HepG2 (cell line): ENCODE measurements around the gene KIR2DL1. TPM values are rescaled to one million over a fixed set of nuclear protein-coding genes. Genes with fewer than 3 reads are reported as not detected.
A peak's percentile ranks its signal among the peaks of the same experiment; 100 is the strongest.
"Not testable (repeated sequence)": the region's sequence is repeated elsewhere in the genome, so short reads cannot be mapped to it uniquely, and the experiment has no call there.

Experiments used
- ATAC-seq: fragments of 200-7000 bp; cut with Tn5 transposase; 3 replicates; pipeline ENCODE4 v1.9.1; 2020; ENCODE audit warnings: mild to moderate bottlenecking, moderate library complexity
- BruUV-seq: library from RNA; stranded (reverse); fragments of 400-500 nt; replicated peaks from 2 replicates; lab custom pipeline; 2021; lab: Mats Ljungman, UMichigan
- CTCF ChIA-PET: fragments of 300-600 bp; formaldehyde crosslinking; extraction: SDS; loops from one replicate; lab custom pipeline; 2021; ENCODE audit warnings: low total read pairs, inconsistent platforms, low intra/inter-chr PET ratio; lab: Yijun Ruan, JAX
- POLR2A ChIA-PET: fragments of 350-600 bp; sonication (Branson Sonifier 250); formaldehyde crosslinking; loops from one replicate; lab custom pipeline; 2020; ENCODE audit warnings: antibody characterized with exemption, inconsistent platforms; lab: Yijun Ruan, JAX
- DNase-seq: peaks from one replicate; pipeline ENCODE4 v3.0.0-alpha.2; 2015; ENCODE audit warnings: low spot score
- FAIRE-seq: peaks from 3 replicates; lab custom pipeline; 2011; peaks lifted over from hg19 to GRCh38; lab: Jason Lieb, UNC
- H2AFZ ChIP-seq: one replicate; pipeline ENCODE4 v1.6.1; 2011; ENCODE audit warnings: low read length, inconsistent platforms
- H3K27ac ChIP-seq: fragments of 300-600 bp; 3 replicates; pipeline ENCODE4 v1.8.0; 2011; ENCODE audit warnings: mixed run types, mild to moderate bottlenecking, mixed read lengths, low read length, inconsistent platforms; ENCODE audit not compliant: insufficient read depth; ENCODE audit errors: extremely low read length
- H3K27me3 ChIP-seq, 2 experiments: fragments of 200-600 bp in 1 of 2; 2 replicates in 1 of 2; 3 replicates in 1 of 2; pipeline versions ENCODE4 v1.6.0 to v1.8.0; 2011; ENCODE audit warnings: low read length in 2 of 2, mild to moderate bottlenecking in 2 of 2, moderate library complexity in 2 of 2, inconsistent platforms in 1 of 2; ENCODE audit not compliant: insufficient read depth in 2 of 2, control insufficient read depth in 1 of 2
- H3K36me3 ChIP-seq, 2 experiments: fragments of 200-600 bp in 1 of 2; replicated peaks in 1 of 2; 2 replicates in 1 of 2; 3 replicates in 1 of 2; pipeline versions ENCODE4 v1.5.1 to v1.8.0; 2011; ENCODE audit warnings: low read length in 2 of 2, inconsistent platforms in 1 of 2; ENCODE audit not compliant: insufficient read depth in 2 of 2, control insufficient read depth in 1 of 2
- H3K4me1 ChIP-seq: 2 replicates; pipeline ENCODE4 v1.5.1; 2012; ENCODE audit warnings: low read length, inconsistent platforms; ENCODE audit not compliant: insufficient read depth
- H3K4me2 ChIP-seq: 2 replicates; pipeline ENCODE4 v1.6.0; 2011; ENCODE audit warnings: low read depth, low read length, inconsistent platforms
- H3K4me3 ChIP-seq, 3 experiments: fragments of 200-600 bp in 1 of 3; sonication (generic), shearing (Covaris generic) in 1 of 3; replicated peaks in 1 of 3; 2 replicates each; pipeline ENCODE4 v1.5.1; 2011 to 2016; ENCODE audit warnings: low read length in 3 of 3, inconsistent platforms in 2 of 3, low read depth in 2 of 3, mild to moderate bottlenecking in 2 of 3, control low read depth in 1 of 3, mixed read lengths in 1 of 3; ENCODE audit not compliant: insufficient read depth in 1 of 3
- H3K79me2 ChIP-seq: one replicate; pipeline ENCODE4 v1.6.1; 2011; ENCODE audit warnings: low read length, inconsistent platforms; ENCODE audit not compliant: insufficient read depth
- H3K9ac ChIP-seq: 2 replicates; pipeline ENCODE4 v1.6.0; 2011; ENCODE audit warnings: mild to moderate bottlenecking, low read depth, low read length, inconsistent platforms; ENCODE audit not compliant: insufficient read depth
- H3K9me3 ChIP-seq: 2 replicates; pipeline ENCODE4 v1.5.1; 2012; ENCODE audit warnings: mild to moderate bottlenecking, low read length
- H4K20me1 ChIP-seq: 2 replicates; pipeline ENCODE4 v1.6.0; 2011; ENCODE audit warnings: inconsistent platforms, mild to moderate bottlenecking, low read length, moderate library complexity; ENCODE audit not compliant: insufficient read depth
- FOSL2 ChIP-seq: sonication (generic); formaldehyde crosslinking; IDR thresholded peaks from 2 replicates; pipeline ENCODE4 v1.4.0; 2020; ENCODE audit warnings: missing genetic modification reagents
- WGBS: methylation state at CpG from one replicate; pipeline ENCODE4 v1.1.6; 2017; ENCODE audit warnings: low lambda C conversion rate; 5-methylcytosine and 5-hydroxymethylcytosine counted together
- in situ Hi-C: cut with HindIII; loops from 2 replicates; pipeline ENCODE4 v1.10.0; 2017; ENCODE audit warnings: low pct_unique_long_range_greater_than_20kb; ENCODE audit not compliant: extremely low pct_ligation_motif_present
- intact Hi-C: fragments of 100-400 bp; cut with micrococcal nuclease; formaldehyde crosslinking; loops from one replicate; pipeline ENCODE4 v1.10.0; 2022; ENCODE audit not compliant: unreplicated experiment
- polyA plus RNA-seq, 8 experiments: library from polyadenylated mRNA; depleted of rRNA in 3 of 8; stranded (reverse) in 7 of 8; unstranded in 1 of 8; fragments of >200 nt; fragmentation: Illumina TruSeq in 4 of 8; extraction: Trizol in 4 of 8; gene quantifications; 2 replicates each; pipeline versions ENCODE4 v1.2.1 to v1.2.3, GENCODE V29; 2011 to 2016; ENCODE audit warnings: low read depth in 4 of 8, missing spikeins in 1 of 8, mixed read lengths in 1 of 8; ENCODE audit not compliant: insufficient read depth in 1 of 8
- total RNA-seq, 5 experiments: library from RNA; depleted of rRNA; stranded (reverse); fragments of >200 nt; fragmentation: Illumina TruSeq; extraction: Trizol; gene quantifications; 2 replicates each; pipeline ENCODE4 v1.2.3, GENCODE V29; 2016; ENCODE audit warnings: low read depth in 1 of 5

KIR2DL1 gene
- total and polyA plus RNA-seq, 2 of the 13 experiments (the other 11 are each of a cell fraction or from before 2014, with no cell fraction given), result not detected

DNA sequence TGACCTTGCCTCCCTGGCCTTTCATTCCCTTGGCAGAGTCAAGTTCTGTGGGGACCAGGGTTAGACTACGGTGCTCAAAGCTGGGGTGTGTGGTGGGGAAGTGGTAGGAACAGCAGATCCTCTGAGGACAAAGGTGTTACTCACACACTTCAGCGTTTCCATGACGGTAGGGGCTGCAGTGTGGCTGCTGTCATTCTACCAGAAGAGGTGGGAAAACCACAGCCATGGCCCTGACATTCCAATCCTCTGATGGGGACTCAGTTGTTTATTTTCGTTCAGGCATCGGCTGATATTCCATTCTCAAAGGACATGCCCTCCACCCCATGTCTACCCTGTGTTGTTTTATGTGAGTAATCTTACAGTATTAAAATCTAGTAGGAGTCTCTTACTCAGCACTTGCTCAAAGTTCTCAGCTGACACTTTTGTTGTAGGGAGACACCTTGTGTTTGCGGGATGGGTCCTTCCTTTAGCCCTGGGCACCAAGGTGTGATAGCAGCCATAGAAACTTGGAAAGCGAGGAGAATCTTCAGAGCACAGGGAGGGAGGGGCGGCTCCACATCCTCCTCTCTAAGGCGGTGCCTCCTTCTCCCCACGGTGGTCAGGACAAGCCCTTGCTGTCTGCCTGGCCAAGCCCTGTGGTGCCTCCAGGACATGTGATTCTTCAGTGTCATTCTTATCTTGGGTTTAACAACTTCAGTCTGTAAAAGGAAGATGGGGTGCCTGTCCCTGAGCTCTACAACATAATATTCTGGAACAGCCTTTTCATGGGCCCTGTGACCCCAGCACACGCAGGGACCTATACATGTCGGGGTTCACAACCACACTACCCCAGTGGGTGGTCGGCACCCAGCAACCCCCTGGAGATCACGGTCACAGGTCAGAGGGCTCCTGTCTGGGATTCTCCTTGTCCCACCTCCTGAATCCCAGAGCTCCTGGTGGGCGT lies 1.7 kb downstream of the KIR2DL1 start:
- peak; percentile 52 for DNase-seq
- H3K4me2 ChIP-seq, H3K36me3 ChIP-seq, in situ Hi-C loops, ATAC-seq, H4K20me1 ChIP-seq, H3K4me1 ChIP-seq, H3K4me3 ChIP-seq, H3K79me2 ChIP-seq, H3K9ac ChIP-seq, FAIRE-seq, H3K27ac ChIP-seq, POLR2A ChIA-PET, H2AFZ ChIP-seq, intact Hi-C loops, H3K27me3 ChIP-seq, BruUV-seq, CTCF ChIA-PET, H3K9me3 ChIP-seq: not testable (repeated sequence)
- WGBS, result 14% methylated on average over 11 of the region's 15 CpGs
- TF ChIP-seq FOSL2 (CRISPR knock-in tag), result peak; percentile 35

DNA sequence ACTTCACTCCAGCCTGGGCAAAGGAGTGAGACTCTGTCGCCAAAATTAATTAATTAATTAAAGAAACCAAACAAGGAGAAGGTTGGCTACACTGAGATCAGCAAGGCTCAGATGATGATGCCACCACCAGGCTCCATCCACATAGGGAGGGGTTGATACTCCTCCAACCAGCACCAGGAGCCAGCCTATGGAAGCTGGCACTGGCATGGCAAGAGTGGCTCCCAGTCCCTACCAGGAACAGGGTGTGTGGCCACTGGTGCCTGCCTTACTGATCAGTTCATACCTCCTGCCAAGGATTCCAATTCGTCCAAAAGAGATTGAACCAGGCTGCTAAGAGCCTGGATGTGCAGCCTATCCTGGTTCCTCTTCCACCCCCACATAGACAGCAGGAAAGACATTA lies 3.1 kb downstream of the KIR2DL1 start:
- DNase-seq, H3K4me1 ChIP-seq, FAIRE-seq, H3K4me2 ChIP-seq, BruUV-seq, ATAC-seq, POLR2A ChIA-PET, intact Hi-C loops, in situ Hi-C loops, H3K36me3 ChIP-seq, H3K4me3 ChIP-seq, H3K79me2 ChIP-seq, H4K20me1 ChIP-seq, H3K27ac ChIP-seq, H3K9me3 ChIP-seq, H3K27me3 ChIP-seq, H3K9ac ChIP-seq, CTCF ChIA-PET, H2AFZ ChIP-seq: not testable (repeated sequence)
- 6% methylated on average over 2 of the region's 2 CpGs for WGBS

DNA sequence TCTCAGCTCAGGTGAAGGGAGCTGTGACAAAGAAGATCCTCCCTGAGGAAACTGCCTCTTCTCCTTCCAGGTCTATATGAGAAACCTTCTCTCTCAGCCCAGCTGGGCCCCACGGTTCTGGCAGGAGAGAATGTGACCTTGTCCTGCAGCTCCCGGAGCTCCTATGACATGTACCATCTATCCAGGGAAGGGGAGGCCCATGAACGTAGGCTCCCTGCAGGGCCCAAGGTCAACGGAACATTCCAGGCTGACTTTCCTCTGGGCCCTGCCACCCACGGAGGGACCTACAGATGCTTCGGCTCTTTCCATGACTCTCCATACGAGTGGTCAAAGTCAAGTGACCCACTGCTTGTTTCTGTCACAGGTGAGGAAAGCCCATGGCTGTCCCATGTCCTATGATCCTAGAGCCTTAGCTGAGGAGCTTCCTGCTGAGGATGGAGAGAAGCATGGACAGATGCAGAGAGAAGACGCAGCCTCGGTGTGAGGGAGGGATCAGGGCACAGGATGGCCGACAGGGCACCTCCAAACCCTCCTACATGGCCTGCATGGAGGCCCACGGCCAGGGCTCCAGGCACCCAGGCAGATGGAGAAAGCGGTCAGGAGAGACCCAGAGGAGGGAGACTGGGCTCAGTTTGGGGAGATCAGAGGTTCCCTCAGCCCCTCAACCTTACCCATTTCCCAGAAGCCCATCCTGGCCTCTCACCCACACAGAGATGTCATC lies 5.7 kb downstream of the KIR2DL1 start:
- H4K20me1 ChIP-seq, H3K9ac ChIP-seq, H3K9me3 ChIP-seq, FAIRE-seq, BruUV-seq, H3K4me3 ChIP-seq, POLR2A ChIA-PET, H3K36me3 ChIP-seq, H3K4me1 ChIP-seq, H2AFZ ChIP-seq, CTCF ChIA-PET, H3K27ac ChIP-seq, H3K79me2 ChIP-seq, intact Hi-C loops, ATAC-seq, H3K27me3 ChIP-seq, in situ Hi-C loops, DNase-seq, H3K4me2 ChIP-seq: not testable (repeated sequence)
- 20% methylated on average over 12 of the region's 12 CpGs for WGBS

DNA sequence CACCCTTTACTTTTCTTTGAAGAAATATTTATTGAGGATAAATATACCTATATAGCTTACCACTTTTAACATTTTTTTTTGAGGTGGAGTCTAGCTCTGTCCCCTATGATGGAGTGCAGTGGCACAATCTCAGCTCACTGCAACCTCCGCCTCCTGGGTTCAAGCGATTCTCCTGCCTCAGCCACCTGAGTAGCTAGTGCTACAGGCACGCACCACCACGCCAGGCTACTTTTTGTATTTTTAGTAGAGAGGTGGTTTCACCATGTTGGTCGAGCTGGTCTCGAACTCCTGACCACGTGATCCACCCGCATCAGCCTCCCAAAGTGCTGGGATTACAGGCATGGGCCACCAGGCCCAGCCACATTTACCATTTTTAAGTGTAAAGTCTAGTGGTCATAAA lies 6.2 kb downstream of the KIR2DL1 start:
- intact Hi-C loops, CTCF ChIA-PET, DNase-seq, H3K4me1 ChIP-seq, H3K79me2 ChIP-seq, FAIRE-seq, in situ Hi-C loops, H3K4me3 ChIP-seq, H3K4me2 ChIP-seq, H3K9me3 ChIP-seq, H3K27ac ChIP-seq, H2AFZ ChIP-seq, H3K27me3 ChIP-seq, H4K20me1 ChIP-seq, H3K36me3 ChIP-seq, BruUV-seq, POLR2A ChIA-PET, H3K9ac ChIP-seq, ATAC-seq: not testable (repeated sequence)
- WGBS, result 19% methylated on average over 8 of the region's 8 CpGs
